PC-9 (cell line): ENCODE results near the gene GPM6B. TPM values are rescaled to one million over a fixed set of nuclear protein-coding genes. Genes with fewer than 3 reads are reported as not detected.

ENCODE experiments used
- BruUV-seq: library from RNA; stranded (reverse); fragments of 400-500 nt; replicated peaks from 2 replicates; lab custom pipeline; 2021; lab: Mats Ljungman, UMichigan
- CTCF ChIA-PET: fragments of 300-600 bp; sonication (Branson Sonifier 250); formaldehyde crosslinking; loops from one replicate; lab custom pipeline; 2022; ENCODE audit warnings: antibody characterized with exemption; lab: Charles Lee
- POLR2A ChIA-PET: fragments of 300-600 bp; sonication (Branson Sonifier 250); formaldehyde crosslinking; loops from one replicate; lab custom pipeline; 2022; ENCODE audit warnings: antibody characterized with exemption; ENCODE audit not compliant: unreplicated experiment; lab: Charles Lee
- DNase-seq, 2 experiments: peaks; one replicate each; pipeline versions ENCODE4 v3.0.0 to v3.0.0-alpha.2; 2015 to 2022; ENCODE audit warnings: mixed read lengths in 1 of 2
- H2AFZ ChIP-seq: fragments of 200-600 bp; sonication (generic); 2 replicates; pipeline ENCODE4 v1.8.1; 2017; ENCODE audit warnings: antibody characterized with exemption
- H3F3A ChIP-seq: fragments of 200-600 bp; sonication (generic); 2 replicates; pipeline ENCODE4 v1.8.1; 2017; ENCODE audit warnings: antibody characterized with exemption, mild to moderate bottlenecking, low read depth; ENCODE audit not compliant: insufficient read depth
- H3K27ac ChIP-seq: fragments of 200-600 bp; sonication (generic); 2 replicates; pipeline ENCODE4 v1.6.1; 2016; ENCODE audit warnings: mixed run types
- H3K27me3 ChIP-seq: fragments of 200-600 bp; sonication (generic); 2 replicates; pipeline ENCODE4 v1.6.1; 2016; ENCODE audit warnings: low read depth, mixed run types; ENCODE audit not compliant: insufficient read depth
- H3K36me3 ChIP-seq: fragments of 200-600 bp; sonication (generic); 2 replicates; pipeline ENCODE4 v1.6.1; 2016; ENCODE audit warnings: low read depth, mixed run types
- H3K4me1 ChIP-seq: fragments of 200-600 bp; sonication (generic); replicated peaks from 2 replicates; pipeline ENCODE4 v1.6.1; 2016; ENCODE audit warnings: mixed run types; ENCODE audit not compliant: insufficient read depth
- H3K4me2 ChIP-seq: fragments of 200-600 bp; sonication (generic); 2 replicates; pipeline ENCODE4 v1.6.1; 2017; ENCODE audit warnings: mixed run types
- H3K4me3 ChIP-seq: fragments of 200-600 bp; sonication (generic); 2 replicates; pipeline ENCODE4 v1.6.1; 2016; ENCODE audit warnings: mixed run types
- H3K79me2 ChIP-seq: fragments of 200-600 bp; sonication (generic); 2 replicates; pipeline ENCODE4 v1.6.1; 2017; ENCODE audit warnings: low read depth, mixed run types
- H3K9me2 ChIP-seq: fragments of 200-600 bp; sonication (generic); 2 replicates; pipeline ENCODE4 v1.8.1; 2017; ENCODE audit warnings: mild to moderate bottlenecking; ENCODE audit not compliant: insufficient read depth
- H3K9me3 ChIP-seq: fragments of 200-600 bp; sonication (generic); 2 replicates; pipeline ENCODE4 v1.8.1; 2016; ENCODE audit warnings: low read depth; ENCODE audit not compliant: insufficient read depth
- H4K20me1 ChIP-seq: fragments of 200-600 bp; sonication (generic); 2 replicates; pipeline ENCODE4 v1.8.1; 2017; ENCODE audit not compliant: insufficient read depth
- CTCF ChIP-seq: fragments of 200-600 bp; sonication (generic); conservative IDR thresholded peaks from 2 replicates; pipeline ENCODE4 v1.6.1; 2017; ENCODE audit warnings: mixed run types, antibody characterized with exemption, mild to moderate bottlenecking, moderate library complexity
- EZH2 ChIP-seq: fragments of 200-600 bp; sonication (generic); IDR thresholded peaks from 2 replicates; pipeline ENCODE4 v1.8.0; 2017; ENCODE audit warnings: antibody characterized with exemption, low read depth
- intact Hi-C: fragments of 100-400 bp; cut with micrococcal nuclease; formaldehyde crosslinking; loops from one replicate; pipeline ENCODE4 v1.10.0; 2022; ENCODE audit not compliant: unreplicated experiment
- total RNA-seq: library from RNA; stranded (reverse); gene quantifications from 2 replicates; pipeline ENCODE4 v1.2.3, GENCODE V29; 2021

The GPM6B gene
- total RNA-seq, 1 experiment from 2014 or later: not detected

GRCh38 chrX:13752646-13753045 lies 64.2 kb downstream of the GPM6B start:
- H3K4me2 ChIP-seq: no peak overlapping the region
- ChIA-PET CTCF (interaction anchor here (0.5 kb wide), 1 partner anchor 248 kb away, joined by 5 read pairs; no protein-coding TSS in a partner anchor), POLR2A (no interaction called here)
- no peak overlapping the region for H2AFZ ChIP-seq
- H3K27ac ChIP-seq: no peak overlapping the region
- H3K4me3 ChIP-seq: no peak overlapping the region
- no peaks in the 10 kb centered on the region for H3K27me3 ChIP-seq
- H3F3A ChIP-seq: no peaks in the 10 kb centered on the region
- no peaks in the 10 kb centered on the region for H4K20me1 ChIP-seq
- no TSS peak for BruUV-seq
- H3K9me3 ChIP-seq: no peaks in the 10 kb centered on the region
- TF ChIP-seq CTCF (no peak), EZH2 (no peak)
- intact Hi-C loops: no loop called here
- no peaks in the 10 kb centered on the region for H3K9me2 ChIP-seq
- H3K36me3 ChIP-seq: peaks cover 13% of the 10 kb centered on the region
- H3K4me1 ChIP-seq: no peaks in the 10 kb centered on the region
- H3K79me2 ChIP-seq: no peaks in the 10 kb centered on the region
- DNase-seq: no peak

- no peak for DNase-seq
- Histone ChIP-seq H3F3A (no peaks in the 10 kb centered on the region), H3K27ac (no peak overlapping the region), H3K9me2 (no peaks in the 10 kb centered on the region), H3K79me2 (no peaks in the 10 kb centered on the region), H3K36me3 (peaks cover 12% of the 10 kb centered on the region), H3K4me2 (no peak overlapping the region), H3K27me3 (no peaks in the 10 kb centered on the region), H2AFZ (no peak overlapping the region), H4K20me1 (no peaks in the 10 kb centered on the region), H3K9me3 (no peaks in the 10 kb centered on the region), H3K4me3 (no peak overlapping the region), H3K4me1 (no peaks in the 10 kb centered on the region)
- intact Hi-C loops: no loop called here
- TF ChIP-seq EZH2 (no peak), CTCF (no peak)
- CTCF ChIA-PET: interaction anchor here (0.5 kb wide), 1 partner anchor 247 kb away, joined by 5 read pairs; no protein-coding TSS in a partner anchor
- no TSS peak for BruUV-seq
- POLR2A ChIA-PET: interaction anchor here (0.7 kb wide), 1 partner anchor 806 kb away, joined by 5 read pairs; no protein-coding TSS in a partner anchor
Observed at GRCh38 chrX:13752141-13752540, 64.8 kb downstream of the GPM6B start.

GRCh38 chrX:13750812-13751211 lies 66.1 kb downstream of the GPM6B start:
- intact Hi-C loops: loop anchor here (1.0 kb wide), 2 partner anchors 93 to 279 kb away; no protein-coding TSS in a partner anchor
- no peaks in the 10 kb centered on the region for H3K27me3 ChIP-seq
- DNase-seq: no peak
- H3K27ac ChIP-seq: no peak overlapping the region
- ChIA-PET CTCF (no interaction called here), POLR2A (interaction anchor here (0.5 kb wide), 1 partner anchor 15 kb away, joined by 3 read pairs; no protein-coding TSS in a partner anchor)
- H3K36me3 ChIP-seq: peaks cover 12% of the 10 kb centered on the region
- no peaks in the 10 kb centered on the region for H3K9me2 ChIP-seq
- H3K4me1 ChIP-seq: no peaks in the 10 kb centered on the region
- H3K79me2 ChIP-seq: no peaks in the 10 kb centered on the region
- H4K20me1 ChIP-seq: no peaks in the 10 kb centered on the region
- H2AFZ ChIP-seq: no peak overlapping the region
- no peak overlapping the region for H3K4me3 ChIP-seq
- TF ChIP-seq EZH2 (no peak), CTCF (no peak)
- BruUV-seq: no TSS peak
- H3K4me2 ChIP-seq: no peak overlapping the region
- H3F3A ChIP-seq: no peaks in the 10 kb centered on the region
- no peaks in the 10 kb centered on the region for H3K9me3 ChIP-seq
